ENCODE measurements around the gene RCHY1.
"Not testable (repeated sequence)": the region's sequence is repeated elsewhere in the genome, so short reads cannot be mapped to it uniquely, and the experiment has no call there.

Gene RCHY1

DNA sequence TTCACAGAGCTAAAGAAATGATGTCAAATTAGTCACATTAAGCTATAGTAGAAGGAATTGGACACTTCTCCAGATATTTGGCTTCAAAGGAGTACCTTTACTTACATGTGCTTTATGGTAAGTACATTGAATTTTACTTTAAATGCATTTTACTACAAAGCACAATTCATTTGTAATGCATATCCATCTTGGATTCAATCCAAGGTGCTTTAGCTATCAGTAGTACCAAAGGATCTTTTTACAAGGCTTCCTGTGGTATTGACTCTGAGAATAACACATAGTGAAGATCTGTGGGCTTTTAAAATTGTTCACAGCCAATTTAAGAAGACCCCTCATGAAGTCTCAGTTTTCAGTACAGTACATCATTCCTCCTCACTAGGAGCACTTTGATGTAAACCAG is 13.3 kb upstream of the RCHY1 start:
- TF ChIP-seq CTCF (conservative IDR thresholded peaks at IDR 0.05): no peak
- no peak overlapping the region for H3K27ac ChIP-seq

DNA sequence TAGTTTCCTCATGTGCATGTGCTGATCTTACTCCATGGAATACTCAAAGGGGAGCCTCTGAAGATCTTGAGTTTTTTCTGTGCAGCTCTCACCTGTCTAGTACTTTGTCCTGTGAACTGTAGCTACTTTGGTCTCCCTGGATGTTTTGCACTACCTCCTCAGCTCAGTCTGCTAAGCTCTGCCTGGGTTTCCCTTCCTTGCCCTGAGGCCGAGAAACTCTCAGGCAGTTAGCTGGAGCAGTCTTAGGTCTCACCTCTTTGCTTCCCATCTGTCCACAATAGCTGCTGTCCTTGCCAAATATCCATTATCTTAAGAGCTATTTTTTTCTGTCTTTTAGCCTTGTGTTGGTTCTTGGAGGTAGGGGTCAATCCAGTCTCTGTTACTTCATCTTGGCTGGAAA is 11.7 kb upstream of the RCHY1 start:
- TF ChIP-seq CTCF (conservative IDR thresholded peaks at IDR 0.05): no peak
- H3K27ac ChIP-seq: no peak overlapping the region

DNA sequence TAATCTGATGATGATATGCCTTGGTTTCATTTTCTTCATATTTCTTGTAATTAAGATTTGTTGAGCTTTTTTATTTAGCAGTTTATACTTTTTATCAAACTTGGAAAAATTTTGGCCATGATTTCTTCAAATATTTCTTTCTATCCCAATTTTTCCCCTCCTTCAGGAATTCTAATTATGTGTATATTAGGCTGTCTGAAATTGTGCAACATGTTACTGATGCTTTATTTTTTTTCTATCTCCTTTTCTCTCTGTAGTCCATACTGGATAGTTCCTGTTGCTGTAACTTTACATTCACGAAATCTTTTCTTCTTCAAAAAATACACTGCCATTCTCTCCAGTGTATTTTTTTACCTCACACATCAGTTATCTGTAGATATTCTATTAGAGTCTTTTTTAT is 10.9 kb upstream of the RCHY1 start:
- no peak overlapping the region for H3K27ac ChIP-seq
- no peak for TF ChIP-seq CTCF (conservative IDR thresholded peaks at IDR 0.05)

- H3K27ac ChIP-seq: not testable (repeated sequence)
Observed at GRCh38 chr4:75519452-75519851, 5.2 kb upstream of the RCHY1 start.

DNA sequence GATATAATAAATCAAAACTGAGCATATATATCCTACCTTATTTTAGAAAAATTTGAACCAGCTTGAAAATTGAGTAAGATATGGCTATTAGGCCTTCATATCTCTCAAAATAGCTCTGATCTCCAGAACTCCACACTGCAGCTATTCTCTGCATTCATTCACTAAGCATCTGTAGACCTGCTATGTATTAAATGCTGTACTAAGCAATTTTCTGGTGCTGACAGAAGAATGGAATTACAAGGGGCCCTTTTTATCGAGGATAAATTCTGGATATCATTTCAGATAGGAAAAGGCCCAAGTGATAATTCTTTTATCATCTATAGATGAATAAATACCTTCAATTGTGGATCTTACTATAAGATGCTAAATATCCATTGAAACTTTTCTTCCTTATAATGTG is 1.9 kb upstream of the RCHY1 start:
- TF ChIP-seq CTCF (conservative IDR thresholded peaks at IDR 0.05): no peak
- H3K27ac ChIP-seq: peak overlapping the region; percentile 91

DNA sequence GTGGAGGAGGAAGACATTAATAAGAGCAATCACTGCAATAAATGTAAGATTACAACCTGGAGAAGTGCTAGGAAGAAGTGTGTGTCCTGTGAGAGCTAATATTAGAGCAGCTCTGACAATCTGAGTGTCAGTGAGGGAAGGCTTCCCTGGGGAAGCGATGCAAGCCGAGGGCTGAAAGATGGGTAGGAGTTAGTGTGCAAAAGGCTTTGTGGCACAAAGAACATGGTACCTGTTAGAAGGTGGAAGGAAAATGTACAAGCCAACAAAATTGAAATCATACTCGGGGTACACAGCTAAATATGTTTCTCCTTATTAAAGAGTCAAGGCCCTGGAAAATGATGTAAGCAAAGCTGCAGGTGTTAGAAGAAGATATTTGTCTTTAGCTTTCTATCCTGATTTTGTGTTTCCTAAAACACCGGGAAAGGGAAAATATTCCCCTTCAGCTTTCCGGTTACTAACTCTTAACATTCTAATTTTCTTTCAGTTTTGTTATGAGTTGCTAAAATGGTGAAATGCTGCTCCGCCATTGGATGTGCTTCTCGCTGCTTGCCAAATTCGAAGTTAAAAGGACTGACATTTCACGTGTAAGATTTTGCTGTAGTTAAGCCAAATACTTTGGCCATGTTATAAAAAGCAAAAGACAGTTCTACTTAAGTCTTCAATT is 878 bp upstream of the RCHY1 start:
- H3K27ac ChIP-seq: peak overlapping the region; percentile 91
- no peak for TF ChIP-seq CTCF (conservative IDR thresholded peaks at IDR 0.05)

- no peak for TF ChIP-seq CTCF (conservative IDR thresholded peaks at IDR 0.05)
- H3K27ac ChIP-seq: peak overlapping the region; percentile 91
Observed at GRCh38 chr4:75513526-75514130, 575 bp downstream of the RCHY1 start.
